ENCODE measurements around the gene PTDSS2. TPM values are rescaled to one million over a fixed set of nuclear protein-coding genes. Genes with fewer than 3 reads are reported as not detected.

The PTDSS2 gene
- total and polyA plus RNA-seq, 4 donors: 5.1 to 15.6 (median 10.2) TPM

- Histone ChIP-seq H3K9me3 (ENCODE audit: control insufficient read depth in 4 of 4, low read length in 3 of 4) (no peaks in the 10 kb centered on the region), H3K4me1 (ENCODE audit: control insufficient read depth in 4 of 4, insufficient read depth in 4 of 4, low read length in 3 of 4) (peaks cover 0 to 2% (median 0%) of the 10 kb centered on the region in 4 donors), H3K27me3 (ENCODE audit: control insufficient read depth in 4 of 4, insufficient read depth in 4 of 4, low read length in 3 of 4) (no peaks in the 10 kb centered on the region), H3K27ac (ENCODE audit: low read depth in 1 of 2, low read length in 2 of 2) (no peak overlapping the region), H3K9ac (ENCODE audit: low read depth in 1 of 2, low read length in 2 of 2) (no peak overlapping the region), H3K4me3 (ENCODE audit: low read depth in 1 of 3, low read length in 3 of 3) (no peak overlapping the region), H3K36me3 (ENCODE audit: control insufficient read depth in 4 of 4, insufficient read depth in 3 of 4, low read depth in 1 of 4, low read length in 3 of 4) (peaks cover 0 to 36% (median 11%) of the 10 kb centered on the region in 4 donors)
- DNase-seq (ENCODE audit: low spot score): no peak
- TF ChIP-seq JUND (IDR thresholded peaks at IDR 0.05) (no peak), RXRA (IDR thresholded peaks at IDR 0.05) (no peak), HNF4G (IDR thresholded peaks at IDR 0.05) (no peak), FOXA1 (IDR thresholded peaks at IDR 0.05) (no peak), GABPA (IDR thresholded peaks at IDR 0.05 in 1 of 2, conservative IDR thresholded peaks at IDR 0.05 in 1 of 2) (no peak), TAF1 (conservative IDR thresholded peaks at IDR 0.05) (no peak), REST (IDR thresholded peaks at IDR 0.05) (no peak), FOXA2 (IDR thresholded peaks at IDR 0.05) (no peak), EGR1 (IDR thresholded peaks at IDR 0.05; ENCODE audit: low read depth in 2 of 2) (no peak), ZBTB33 (IDR thresholded peaks at IDR 0.05) (no peak), HNF4A (conservative IDR thresholded peaks at IDR 0.05) (no peak), NR2F2 (IDR thresholded peaks at IDR 0.05) (no peak), YY1 (IDR thresholded peaks at IDR 0.05) (no peak)
- WGBS: 97% methylated on average over 37 of the region's 37 CpGs
Observed at GRCh38 chr11:489610-490185, 39.6 kb downstream of the PTDSS2 start.

GRCh38 chr11:490186-490929 lies 40.3 kb downstream of the PTDSS2 start:
- Histone ChIP-seq H3K9me3 (ENCODE audit: control insufficient read depth in 4 of 4, low read length in 3 of 4) (no peaks in the 10 kb centered on the region), H3K4me3 (ENCODE audit: low read depth in 1 of 3, low read length in 3 of 3) (no peak overlapping the region), H3K27me3 (ENCODE audit: control insufficient read depth in 4 of 4, insufficient read depth in 4 of 4, low read length in 3 of 4) (no peaks in the 10 kb centered on the region), H3K27ac (ENCODE audit: low read depth in 1 of 2, low read length in 2 of 2) (no peak overlapping the region), H3K4me1 (ENCODE audit: control insufficient read depth in 4 of 4, insufficient read depth in 4 of 4, low read length in 3 of 4) (peaks cover 0 to 2% (median 0%) of the 10 kb centered on the region in 4 donors), H3K9ac (ENCODE audit: low read depth in 1 of 2, low read length in 2 of 2) (no peak overlapping the region), H3K36me3 (ENCODE audit: control insufficient read depth in 4 of 4, insufficient read depth in 3 of 4, low read depth in 1 of 4, low read length in 3 of 4) (peaks cover 0 to 42% (median 11%) of the 10 kb centered on the region in 4 donors)
- WGBS: 98% methylated on average over 38 of the region's 38 CpGs
- no peak for DNase-seq (ENCODE audit: low spot score)
- TF ChIP-seq HNF4G (IDR thresholded peaks at IDR 0.05) (no peak), REST (IDR thresholded peaks at IDR 0.05) (no peak)
